ENCODE data around the gene CRYBB3. TPM values are rescaled to one million over a fixed set of nuclear protein-coding genes. Genes with fewer than 3 reads are reported as not detected.

Gene CRYBB3
- total RNA-seq, 1 experiment from 2014 or later: 0.48 TPM

DNA sequence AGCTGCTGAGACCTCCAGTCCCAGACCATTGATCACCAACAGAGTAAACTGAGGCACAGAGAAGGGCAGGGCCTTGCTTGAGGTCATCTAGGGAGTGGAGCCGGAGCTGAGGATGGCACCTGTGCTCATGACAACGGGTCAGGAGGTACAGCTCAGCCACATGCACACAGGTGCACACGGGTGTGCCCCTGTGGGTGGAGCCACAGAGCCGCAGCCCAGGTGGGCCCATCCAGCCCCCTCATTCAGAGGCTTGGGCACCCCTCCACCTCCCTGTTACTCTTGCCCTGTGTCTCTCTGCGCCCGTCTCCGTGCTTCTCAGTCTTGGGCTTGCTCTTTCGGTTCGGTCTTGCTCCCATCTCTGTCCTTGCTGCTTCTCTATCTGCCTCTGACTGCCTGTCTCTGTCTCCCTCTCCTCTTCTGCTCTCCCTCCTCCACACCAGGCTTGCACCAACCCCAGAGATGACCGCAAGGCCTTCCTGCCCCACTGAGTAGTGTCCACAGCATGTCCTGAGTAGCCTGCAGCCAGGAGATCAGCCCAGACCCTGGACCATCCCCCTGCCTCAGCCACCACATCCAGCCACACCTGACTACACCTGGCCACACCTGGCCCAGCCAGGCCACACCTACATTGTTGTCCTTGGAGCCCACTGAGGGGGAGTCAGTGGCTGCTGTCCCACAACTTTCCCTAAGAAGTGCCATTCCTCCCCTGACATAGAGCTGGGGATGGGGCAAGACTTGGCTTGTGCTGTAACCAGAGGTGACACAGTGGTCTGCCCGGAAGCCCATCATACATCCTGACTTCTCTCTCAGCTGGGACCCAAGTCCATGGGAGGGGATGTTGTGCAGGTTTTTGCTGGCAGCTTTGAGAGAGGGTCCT is 39.3 kb upstream of the CRYBB3 start:
- Mint-ChIP-seq H3K4me1 (0 out of 2 replicates have a peak, but pooled peaks cover under 1% of the 10 kb centered on the region), H3K9me3 (no peaks in the 10 kb centered on the region), H3K27ac (peak overlapping the region; percentile 90; the same call in 1 of the 2 replicates), H3K4me3 (no peak overlapping the region), H3K27me3 (ENCODE audit: low read depth) (no peaks in the 10 kb centered on the region), H3K36me3 (no peaks in the 10 kb centered on the region)
- POLR2A ChIA-PET: no interaction called here
- TF ChIP-seq RELA (CRISPR knock-in tag; IDR thresholded peaks at IDR 0.05; ENCODE audit: borderline replicate concordance): no peak
- TF ChIP-seq GTF2I (CRISPR knock-in tag; conservative IDR thresholded peaks at IDR 0.05): no peak
- ATAC-seq: no peak
- no peak for DNase-seq (ENCODE audit: low spot score)
- CTCF ChIA-PET: interaction anchor here (1.3 to 1.7 kb wide), 4 partner anchors 12 to 88 kb away, joined by 4 to 5 read pairs (median 4); no protein-coding TSS in a partner anchor

DNA sequence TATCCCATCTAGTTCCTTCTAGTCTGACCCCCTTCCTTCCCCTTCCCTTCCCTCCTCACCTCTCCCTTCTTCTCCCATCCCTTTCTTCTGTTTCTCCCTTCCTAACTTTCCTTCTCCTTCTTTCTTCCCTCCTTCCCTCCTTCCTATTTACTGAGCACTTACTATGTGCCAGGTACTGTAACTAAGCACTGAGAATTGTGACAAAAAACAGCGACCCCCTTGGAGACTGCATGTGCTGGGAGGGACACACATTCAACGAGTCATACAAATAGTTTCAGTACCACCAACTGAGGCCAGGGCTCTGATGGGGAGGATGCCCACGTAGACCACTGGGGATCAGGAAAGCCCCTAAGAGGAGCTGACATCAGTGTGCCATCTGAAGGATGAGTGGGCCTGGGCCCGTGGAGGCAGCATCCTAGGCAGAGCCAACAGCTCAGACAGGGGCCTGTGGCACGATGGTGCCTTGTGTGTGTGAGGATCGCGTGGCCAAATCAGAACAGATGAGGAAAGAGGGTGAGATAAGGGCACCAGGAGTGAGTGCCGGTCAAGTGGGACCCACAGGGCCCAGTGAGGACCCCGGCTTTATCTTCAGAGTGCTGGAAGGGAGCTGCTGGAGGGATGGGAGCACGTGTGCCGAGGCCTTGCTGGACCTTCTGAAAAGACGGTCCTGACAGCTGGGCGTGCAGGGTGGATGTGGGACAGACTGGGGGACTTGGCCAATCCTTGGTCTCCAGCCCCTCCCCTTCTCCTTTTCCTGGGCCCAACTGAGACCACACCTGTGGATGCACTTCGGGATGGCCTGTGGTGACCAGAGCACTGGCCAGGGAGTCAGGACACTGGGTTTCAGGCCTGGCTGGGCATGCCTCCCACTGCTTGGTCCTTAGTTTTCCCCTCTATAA is 38.4 kb upstream of the CRYBB3 start:
- ATAC-seq: no peak
- Mint-ChIP-seq H3K9me3 (no peaks in the 10 kb centered on the region), H3K36me3 (no peaks in the 10 kb centered on the region), H3K27ac (no peak overlapping the region; the same call in 1 of the 2 replicates), H3K27me3 (ENCODE audit: low read depth) (no peaks in the 10 kb centered on the region), H3K4me3 (no peak overlapping the region), H3K4me1 (0 out of 2 replicates have a peak, but pooled peaks cover 3% of the 10 kb centered on the region)
- ChIA-PET CTCF (interaction anchor here (0.6 to 1.7 kb wide), 4 partner anchors 18 to 202 kb away, joined by 3 to 4 read pairs (median 4); no protein-coding TSS in a partner anchor), POLR2A (interaction anchor here (0.6 kb wide), 1 partner anchor 19 kb away, joined by 3 read pairs; no protein-coding TSS in a partner anchor)
- no peak for DNase-seq (ENCODE audit: low spot score)
- TF ChIP-seq, protein P1, sequence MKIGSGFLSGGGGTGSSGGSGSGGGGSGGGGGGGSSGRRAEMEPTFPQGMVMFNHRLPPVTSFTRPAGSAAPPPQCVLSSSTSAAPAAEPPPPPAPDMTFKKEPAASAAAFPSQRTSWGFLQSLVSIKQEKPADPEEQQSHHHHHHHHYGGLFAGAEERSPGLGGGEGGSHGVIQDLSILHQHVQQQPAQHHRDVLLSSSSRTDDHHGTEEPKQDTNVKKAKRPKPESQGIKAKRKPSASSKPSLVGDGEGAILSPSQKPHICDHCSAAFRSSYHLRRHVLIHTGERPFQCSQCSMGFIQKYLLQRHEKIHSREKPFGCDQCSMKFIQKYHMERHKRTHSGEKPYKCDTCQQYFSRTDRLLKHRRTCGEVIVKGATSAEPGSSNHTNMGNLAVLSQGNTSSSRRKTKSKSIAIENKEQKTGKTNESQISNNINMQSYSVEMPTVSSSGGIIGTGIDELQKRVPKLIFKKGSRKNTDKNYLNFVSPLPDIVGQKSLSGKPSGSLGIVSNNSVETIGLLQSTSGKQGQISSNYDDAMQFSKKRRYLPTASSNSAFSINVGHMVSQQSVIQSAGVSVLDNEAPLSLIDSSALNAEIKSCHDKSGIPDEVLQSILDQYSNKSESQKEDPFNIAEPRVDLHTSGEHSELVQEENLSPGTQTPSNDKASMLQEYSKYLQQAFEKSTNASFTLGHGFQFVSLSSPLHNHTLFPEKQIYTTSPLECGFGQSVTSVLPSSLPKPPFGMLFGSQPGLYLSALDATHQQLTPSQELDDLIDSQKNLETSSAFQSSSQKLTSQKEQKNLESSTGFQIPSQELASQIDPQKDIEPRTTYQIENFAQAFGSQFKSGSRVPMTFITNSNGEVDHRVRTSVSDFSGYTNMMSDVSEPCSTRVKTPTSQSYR (CRISPR knock-in tag; IDR thresholded peaks at IDR 0.05): no peak
- TF ChIP-seq FOXK1 (CRISPR knock-in tag; IDR thresholded peaks at IDR 0.05) (no peak), TEAD4 (CRISPR knock-in tag; IDR thresholded peaks at IDR 0.05) (no peak), NFE2L1 (CRISPR knock-in tag; IDR thresholded peaks at IDR 0.05) (no peak), CBFB (CRISPR knock-in tag; IDR thresholded peaks at IDR 0.05; ENCODE audit: low read depth) (no peak), ZNF416 (CRISPR knock-in tag; IDR thresholded peaks at IDR 0.05) (no peak), USF1 (CRISPR knock-in tag; IDR thresholded peaks at IDR 0.05) (no peak), RORB (CRISPR knock-in tag; IDR thresholded peaks at IDR 0.05) (no peak), EMX1 (CRISPR knock-in tag; IDR thresholded peaks at IDR 0.05) (no peak), PREB (CRISPR knock-in tag; IDR thresholded peaks at IDR 0.05; ENCODE audit: borderline replicate concordance) (no peak), ZNF232 (CRISPR knock-in tag; IDR thresholded peaks at IDR 0.05) (no peak), ZNF317 (CRISPR knock-in tag; IDR thresholded peaks at IDR 0.05; ENCODE audit: borderline replicate concordance, low read depth) (no peak)
- TF ChIP-seq, protein P2, sequence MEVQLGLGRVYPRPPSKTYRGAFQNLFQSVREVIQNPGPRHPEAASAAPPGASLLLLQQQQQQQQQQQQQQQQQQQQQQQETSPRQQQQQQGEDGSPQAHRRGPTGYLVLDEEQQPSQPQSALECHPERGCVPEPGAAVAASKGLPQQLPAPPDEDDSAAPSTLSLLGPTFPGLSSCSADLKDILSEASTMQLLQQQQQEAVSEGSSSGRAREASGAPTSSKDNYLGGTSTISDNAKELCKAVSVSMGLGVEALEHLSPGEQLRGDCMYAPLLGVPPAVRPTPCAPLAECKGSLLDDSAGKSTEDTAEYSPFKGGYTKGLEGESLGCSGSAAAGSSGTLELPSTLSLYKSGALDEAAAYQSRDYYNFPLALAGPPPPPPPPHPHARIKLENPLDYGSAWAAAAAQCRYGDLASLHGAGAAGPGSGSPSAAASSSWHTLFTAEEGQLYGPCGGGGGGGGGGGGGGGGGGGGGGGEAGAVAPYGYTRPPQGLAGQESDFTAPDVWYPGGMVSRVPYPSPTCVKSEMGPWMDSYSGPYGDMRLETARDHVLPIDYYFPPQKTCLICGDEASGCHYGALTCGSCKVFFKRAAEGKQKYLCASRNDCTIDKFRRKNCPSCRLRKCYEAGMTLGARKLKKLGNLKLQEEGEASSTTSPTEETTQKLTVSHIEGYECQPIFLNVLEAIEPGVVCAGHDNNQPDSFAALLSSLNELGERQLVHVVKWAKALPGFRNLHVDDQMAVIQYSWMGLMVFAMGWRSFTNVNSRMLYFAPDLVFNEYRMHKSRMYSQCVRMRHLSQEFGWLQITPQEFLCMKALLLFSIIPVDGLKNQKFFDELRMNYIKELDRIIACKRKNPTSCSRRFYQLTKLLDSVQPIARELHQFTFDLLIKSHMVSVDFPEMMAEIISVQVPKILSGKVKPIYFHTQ (CRISPR knock-in tag; IDR thresholded peaks at IDR 0.05): no peak
- TF ChIP-seq, protein P3, sequence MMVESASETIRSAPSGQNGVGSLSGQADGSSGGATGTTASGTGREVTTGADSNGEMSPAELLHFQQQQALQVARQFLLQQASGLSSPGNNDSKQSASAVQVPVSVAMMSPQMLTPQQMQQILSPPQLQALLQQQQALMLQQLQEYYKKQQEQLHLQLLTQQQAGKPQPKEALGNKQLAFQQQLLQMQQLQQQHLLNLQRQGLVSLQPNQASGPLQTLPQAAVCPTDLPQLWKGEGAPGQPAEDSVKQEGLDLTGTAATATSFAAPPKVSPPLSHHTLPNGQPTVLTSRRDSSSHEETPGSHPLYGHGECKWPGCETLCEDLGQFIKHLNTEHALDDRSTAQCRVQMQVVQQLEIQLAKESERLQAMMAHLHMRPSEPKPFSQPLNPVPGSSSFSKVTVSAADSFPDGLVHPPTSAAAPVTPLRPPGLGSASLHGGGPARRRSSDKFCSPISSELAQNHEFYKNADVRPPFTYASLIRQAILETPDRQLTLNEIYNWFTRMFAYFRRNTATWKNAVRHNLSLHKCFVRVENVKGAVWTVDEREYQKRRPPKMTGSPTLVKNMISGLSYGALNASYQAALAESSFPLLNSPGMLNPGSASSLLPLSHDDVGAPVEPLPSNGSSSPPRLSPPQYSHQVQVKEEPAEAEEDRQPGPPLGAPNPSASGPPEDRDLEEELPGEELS (CRISPR knock-in tag; IDR thresholded peaks at IDR 0.05): no peak
- TF ChIP-seq, protein P4, sequence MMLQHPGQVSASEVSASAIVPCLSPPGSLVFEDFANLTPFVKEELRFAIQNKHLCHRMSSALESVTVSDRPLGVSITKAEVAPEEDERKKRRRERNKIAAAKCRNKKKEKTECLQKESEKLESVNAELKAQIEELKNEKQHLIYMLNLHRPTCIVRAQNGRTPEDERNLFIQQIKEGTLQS (CRISPR knock-in tag; conservative IDR thresholded peaks at IDR 0.05): no peak
- TF ChIP-seq, protein P5, sequence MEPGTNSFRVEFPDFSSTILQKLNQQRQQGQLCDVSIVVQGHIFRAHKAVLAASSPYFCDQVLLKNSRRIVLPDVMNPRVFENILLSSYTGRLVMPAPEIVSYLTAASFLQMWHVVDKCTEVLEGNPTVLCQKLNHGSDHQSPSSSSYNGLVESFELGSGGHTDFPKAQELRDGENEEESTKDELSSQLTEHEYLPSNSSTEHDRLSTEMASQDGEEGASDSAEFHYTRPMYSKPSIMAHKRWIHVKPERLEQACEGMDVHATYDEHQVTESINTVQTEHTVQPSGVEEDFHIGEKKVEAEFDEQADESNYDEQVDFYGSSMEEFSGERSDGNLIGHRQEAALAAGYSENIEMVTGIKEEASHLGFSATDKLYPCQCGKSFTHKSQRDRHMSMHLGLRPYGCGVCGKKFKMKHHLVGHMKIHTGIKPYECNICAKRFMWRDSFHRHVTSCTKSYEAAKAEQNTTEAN (CRISPR knock-in tag; IDR thresholded peaks at IDR 0.05): no peak
- TF ChIP-seq, protein P6, sequence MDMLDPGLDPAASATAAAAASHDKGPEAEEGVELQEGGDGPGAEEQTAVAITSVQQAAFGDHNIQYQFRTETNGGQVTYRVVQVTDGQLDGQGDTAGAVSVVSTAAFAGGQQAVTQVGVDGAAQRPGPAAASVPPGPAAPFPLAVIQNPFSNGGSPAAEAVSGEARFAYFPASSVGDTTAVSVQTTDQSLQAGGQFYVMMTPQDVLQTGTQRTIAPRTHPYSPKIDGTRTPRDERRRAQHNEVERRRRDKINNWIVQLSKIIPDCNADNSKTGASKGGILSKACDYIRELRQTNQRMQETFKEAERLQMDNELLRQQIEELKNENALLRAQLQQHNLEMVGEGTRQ (CRISPR knock-in tag; IDR thresholded peaks at IDR 0.05): no peak

Measured in WTC11 (cell line).